NCI-H510A (cell line): ENCODE results near the gene ADCK2.
"Not testable (repeated sequence)": the region's sequence is repeated elsewhere in the genome, so short reads cannot be mapped to it uniquely, and the experiment has no call there.

ENCODE experiments used
- DNase-seq: peaks from one replicate; lab custom pipeline; 2025; lab: John Stamatoyannopoulos, UW

Gene ADCK2

GRCh38 chr7:140674356-140674800 lies 1.6 kb downstream of the ADCK2 start:
- peak; percentile 24 for DNase-seq

- DNase-seq: no peak
Observed at GRCh38 chr7:140674899-140675701, 2.4 kb downstream of the ADCK2 start.

GRCh38 chr7:140675726-140676125 lies 3.0 kb downstream of the ADCK2 start:
- DNase-seq: no peak

GRCh38 chr7:140676306-140676705 lies 3.6 kb downstream of the ADCK2 start:
- DNase-seq: no peak

GRCh38 chr7:140676956-140677355 lies 4.2 kb downstream of the ADCK2 start:
- DNase-seq: not testable (repeated sequence)

- DNase-seq: no peak
Observed at GRCh38 chr7:140677496-140677895, 4.8 kb downstream of the ADCK2 start.

- no peak for DNase-seq
Observed at GRCh38 chr7:140678081-140678815, 5.5 kb downstream of the ADCK2 start.

GRCh38 chr7:140678816-140679130 lies 6.0 kb downstream of the ADCK2 start:
- DNase-seq: no peak

GRCh38 chr7:140679186-140679585 lies 6.4 kb downstream of the ADCK2 start:
- DNase-seq: no peak

- no peak for DNase-seq
Observed at GRCh38 chr7:140680886-140681285, 8.1 kb downstream of the ADCK2 start.

- no peak for DNase-seq
Observed at GRCh38 chr7:140681766-140682165, 9.0 kb downstream of the ADCK2 start.

GRCh38 chr7:140683657-140684056 lies 10.9 kb downstream of the ADCK2 start:
- DNase-seq: no peak

GRCh38 chr7:140684066-140684950 lies 11.6 kb downstream of the ADCK2 start:
- DNase-seq: no peak

- no peak for DNase-seq
Observed at GRCh38 chr7:140685407-140686087, 12.8 kb downstream of the ADCK2 start.

GRCh38 chr7:140686921-140687320 lies 14.2 kb downstream of the ADCK2 start:
- no peak for DNase-seq

GRCh38 chr7:140688341-140688740 lies 15.6 kb downstream of the ADCK2 start:
- DNase-seq: no peak

GRCh38 chr7:140689199-140690152 lies 16.7 kb downstream of the ADCK2 start:
- no peak for DNase-seq

- no peak for DNase-seq
Observed at GRCh38 chr7:140691376-140692045, 18.8 kb downstream of the ADCK2 start.

- not testable (repeated sequence) for DNase-seq
Observed at GRCh38 chr7:140693849-140694248, 21.1 kb downstream of the ADCK2 start.

GRCh38 chr7:140694592-140694991 lies 21.8 kb downstream of the ADCK2 start:
- no peak for DNase-seq
